ENCODE data around the gene EPM2AIP1.
"Not testable (repeated sequence)": the region's sequence is repeated elsewhere in the genome, so short reads cannot be mapped to it uniquely, and the experiment has no call there.

Gene EPM2AIP1

DNA sequence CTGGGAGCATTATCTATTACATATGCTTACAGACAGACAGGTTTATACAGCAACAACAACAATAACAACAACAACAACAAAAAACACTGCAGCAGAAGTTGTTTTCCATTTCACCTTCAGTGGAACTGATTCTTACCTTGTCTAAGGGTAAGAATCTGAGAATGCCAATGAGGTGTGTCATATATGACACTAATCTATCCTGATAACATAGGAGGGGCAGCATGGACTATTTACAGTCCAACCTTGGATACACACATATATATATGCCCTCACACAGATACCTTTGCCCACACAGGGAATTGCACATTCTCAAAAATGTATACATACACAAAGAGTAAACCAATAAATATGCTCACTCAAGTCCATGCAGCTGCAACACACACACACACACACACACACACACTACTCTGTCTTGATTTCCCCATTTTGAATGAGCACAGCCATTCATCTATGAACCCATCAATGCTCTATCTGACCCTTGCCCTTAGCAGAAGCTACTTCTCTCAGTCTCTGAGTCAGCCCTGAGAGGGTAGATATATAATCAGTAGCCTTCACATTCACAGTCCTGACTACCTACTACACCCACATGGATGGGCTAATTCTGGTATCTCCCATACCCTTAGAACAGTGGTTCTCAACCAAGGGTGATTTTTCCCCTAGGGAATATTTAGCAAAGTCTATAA is 38.3 kb downstream of the EPM2AIP1 start:
- no peak for DNase-seq

DNA sequence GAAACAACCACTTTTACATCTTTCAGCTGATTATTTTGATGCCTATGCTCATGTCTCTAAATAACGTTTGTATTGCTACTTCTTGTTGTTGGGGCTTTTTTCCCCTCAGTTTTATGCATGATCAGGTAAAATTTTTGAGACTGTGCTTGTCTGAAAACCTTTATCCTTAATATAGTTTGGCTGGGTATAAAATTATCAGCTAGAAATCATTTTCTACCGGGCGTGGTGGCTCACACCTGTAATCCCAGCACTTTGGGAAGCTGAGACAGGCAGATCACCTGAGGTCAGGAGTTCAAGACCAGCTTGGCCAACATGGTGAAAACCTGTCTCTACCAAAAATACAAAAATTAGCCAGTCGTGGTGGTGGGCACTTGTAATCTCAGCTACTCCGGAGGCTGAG is 45.1 kb downstream of the EPM2AIP1 start:
- DNase-seq, result not testable (repeated sequence)

DNA sequence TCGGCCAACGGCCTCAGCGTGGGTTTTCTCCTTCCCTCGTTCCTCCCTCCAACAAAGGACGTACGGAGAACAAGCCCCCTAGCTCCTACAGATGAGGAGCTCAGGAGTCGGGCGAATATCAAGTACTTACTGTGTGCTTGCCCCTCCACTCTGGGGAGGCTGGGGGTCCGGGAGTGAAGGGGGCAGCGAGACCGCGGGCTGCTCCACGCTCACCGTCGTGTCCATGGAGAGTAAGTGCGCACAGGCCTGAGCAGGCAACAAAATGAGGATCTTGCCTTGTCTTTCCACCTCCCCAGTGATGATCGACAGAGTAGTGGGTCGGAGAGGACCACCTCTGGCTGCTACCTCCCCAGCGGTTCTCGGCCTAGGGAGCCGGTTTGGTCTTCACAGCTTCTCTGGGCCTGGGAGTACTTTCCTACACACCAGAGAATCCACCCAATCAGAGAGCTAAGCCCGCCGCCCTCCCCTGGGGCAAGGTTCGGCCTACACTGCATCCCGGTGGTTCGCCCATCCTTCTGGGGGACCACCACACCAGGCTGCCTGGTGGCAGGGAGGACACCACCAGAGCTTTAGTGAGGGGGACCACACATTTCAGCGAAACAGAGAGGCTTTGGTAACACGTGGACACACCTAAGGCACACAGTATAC is 47.5 kb downstream of the EPM2AIP1 start:
- DNase-seq, result no peak

DNA sequence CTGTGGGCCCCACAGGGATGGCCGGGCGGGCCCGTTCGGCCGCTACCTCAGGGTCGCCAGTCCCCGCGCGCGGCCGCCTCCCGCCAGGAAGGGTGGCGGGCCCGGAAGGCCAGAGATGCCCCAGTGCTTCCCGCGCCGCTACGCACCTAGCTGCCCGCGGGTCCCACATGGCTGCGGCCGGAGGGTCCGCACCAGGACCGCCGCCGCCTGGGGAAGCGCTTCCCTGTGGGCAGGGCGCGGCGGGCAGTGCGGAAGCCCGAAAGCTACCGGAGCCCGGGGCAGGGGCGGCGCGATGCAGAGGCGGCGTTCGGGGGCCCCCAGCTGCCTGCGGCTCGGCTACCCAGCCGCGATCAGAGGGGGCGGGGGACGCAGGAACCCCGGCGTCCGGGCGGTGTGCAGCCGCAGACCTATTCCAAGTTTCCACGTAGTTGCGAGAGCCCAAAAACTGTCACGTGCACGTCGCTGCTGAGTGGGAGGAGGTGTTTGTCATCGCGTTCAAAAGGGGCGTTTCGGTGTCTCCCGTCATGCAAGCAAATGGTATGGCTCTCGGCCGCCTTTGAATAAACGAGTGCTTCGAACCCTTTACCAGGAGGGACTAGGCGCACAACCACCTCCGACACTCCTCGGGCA is 48.2 kb downstream of the EPM2AIP1 start, which contains the start of gene TRANK1:
Gene TRANK1 (minus strand): TSS at position 414 of the 630 bp plus-strand sequence. CDS start 245 bp downstream, at position 169.
- peak; percentile 94 for DNase-seq

DNA sequence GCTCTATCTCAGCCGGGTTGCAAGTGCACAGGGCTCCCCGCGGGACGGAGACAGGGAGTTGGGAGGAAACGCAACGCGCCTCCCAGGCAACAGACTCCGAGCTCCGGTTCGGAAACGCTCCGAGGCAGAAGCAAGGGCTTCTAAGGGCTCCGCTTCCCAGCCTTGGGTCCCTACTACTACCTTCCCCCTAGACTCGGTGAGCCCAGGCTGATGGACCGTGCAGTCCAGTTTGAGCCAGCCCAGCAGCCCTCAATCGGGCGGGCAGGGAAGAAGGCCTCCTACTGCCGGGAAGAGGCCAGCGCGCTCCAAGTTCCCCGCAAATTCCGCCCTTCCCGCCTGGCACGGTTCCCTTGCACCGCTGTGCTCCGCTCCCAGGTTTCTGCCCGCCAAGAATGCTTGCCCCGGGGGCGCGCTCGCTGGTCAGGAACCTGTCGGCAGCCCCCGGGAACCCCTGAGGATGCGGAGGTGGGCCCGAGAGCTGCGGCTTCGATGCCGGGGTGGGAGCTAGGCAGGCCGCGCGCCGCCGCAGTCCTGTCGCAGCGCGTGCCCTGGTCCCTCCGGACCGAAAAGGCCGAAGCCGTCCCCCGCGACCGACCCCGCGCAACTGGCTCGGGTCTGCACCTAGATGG is 48.8 kb downstream of the EPM2AIP1 start:
- no peak for DNase-seq

DNA sequence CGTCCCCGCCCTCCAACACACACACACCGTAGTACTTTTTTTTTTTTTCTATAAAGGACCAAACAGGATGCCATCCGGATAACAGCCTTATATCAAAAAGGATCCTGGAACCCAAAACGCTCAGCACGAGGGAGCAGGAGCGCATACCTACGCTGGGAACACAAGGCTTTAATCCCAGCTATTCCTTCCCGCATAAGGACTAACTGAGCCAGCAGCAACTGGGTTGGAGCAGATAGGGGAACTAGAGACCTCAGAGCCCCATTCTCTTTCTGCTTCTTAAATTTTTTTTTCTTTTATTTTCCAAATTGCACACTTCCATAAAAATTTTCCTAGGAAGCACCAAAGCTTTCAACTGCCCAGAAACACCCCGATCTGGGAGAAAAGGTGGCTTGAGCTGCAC is 49.3 kb downstream of the EPM2AIP1 start:
- no peak for DNase-seq

- no peak for DNase-seq
Measured at GRCh38 chr3:36942638-36943248, 50.2 kb downstream of the EPM2AIP1 start.

- no peak for DNase-seq
Measured at GRCh38 chr3:36941658-36942057, 51.3 kb downstream of the EPM2AIP1 start.

- DNase-seq, result no peak
Measured at GRCh38 chr3:36941162-36941561, 51.8 kb downstream of the EPM2AIP1 start.

GRCh38 chr3:36937492-36937891 is 55.4 kb downstream of the EPM2AIP1 start:
- no peak for DNase-seq

Measured in right kidney (tissue), 1 donor.